HG03280 (cell line): Measurements from ENCODE around the gene ITGB1.
A peak's percentile ranks its signal among the peaks of the same experiment; 100 is the strongest.
"Not testable (repeated sequence)": the region's sequence is repeated elsewhere in the genome, so short reads cannot be mapped to it uniquely, and the experiment has no call there.

Experiments
- ATAC-seq: cut with Tn5 transposase; IDR thresholded peaks from one replicate; pipeline ENCODE4 v1.9.1; 2021; ENCODE audit warnings: mild to moderate bottlenecking, moderate library complexity; ENCODE audit not compliant: unreplicated experiment

Gene ITGB1

DNA sequence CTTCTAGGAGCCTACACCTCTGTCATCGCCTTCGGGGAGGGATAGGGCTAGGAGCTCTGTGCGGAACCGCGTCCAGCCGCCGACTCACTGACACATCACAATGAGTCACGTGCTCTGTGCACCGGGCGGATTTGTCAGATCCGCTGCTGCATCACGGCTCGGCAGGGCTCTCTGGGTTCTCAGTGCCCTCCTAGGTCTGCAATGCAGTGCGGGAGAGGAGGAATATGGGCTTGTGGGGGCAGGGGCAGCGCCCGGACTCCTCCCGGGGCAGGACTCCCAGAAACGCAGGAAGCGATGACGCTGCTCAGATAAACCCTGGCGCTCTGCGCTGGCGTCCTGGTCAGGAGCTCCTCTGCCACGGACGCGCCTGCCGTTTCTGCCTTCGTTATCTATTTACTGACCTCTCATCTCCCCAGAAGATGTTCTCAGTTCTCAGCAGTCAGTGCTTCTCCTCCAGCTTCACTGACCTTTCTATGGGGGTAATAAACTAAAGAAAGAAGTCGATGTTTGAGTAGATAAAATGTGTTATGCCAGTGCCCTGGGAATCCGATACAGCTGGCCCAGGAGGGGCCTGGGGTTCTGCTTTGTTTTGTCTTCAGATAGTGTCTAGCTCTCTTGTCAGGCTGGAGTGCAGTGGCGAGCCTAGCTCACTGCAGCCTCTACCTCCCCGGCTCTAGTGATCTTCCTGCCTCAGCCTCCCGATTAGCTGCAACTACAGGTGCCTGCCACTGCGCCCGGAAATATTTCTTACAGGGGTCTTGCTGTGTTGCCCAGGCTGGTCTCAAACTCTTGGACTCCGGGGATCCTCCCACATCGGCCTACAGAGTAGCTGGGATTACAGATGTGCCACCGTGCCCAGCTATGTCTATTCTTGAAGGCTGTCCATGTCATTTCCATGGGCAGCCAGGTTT, 22.8 kb upstream of the ITGB1 start:
- peak; percentile 96 for ATAC-seq

GRCh38 chr10:32980242-32980557, 22.2 kb upstream of the ITGB1 start:
- no peak for ATAC-seq

- ATAC-seq: not testable (repeated sequence)
Measured at GRCh38 chr10:32979719-32980118, 21.7 kb upstream of the ITGB1 start.

- no peak for ATAC-seq
Measured at GRCh38 chr10:32979041-32979440, 21.0 kb upstream of the ITGB1 start.

GRCh38 chr10:32977846-32978809, 20.1 kb upstream of the ITGB1 start:
- not testable (repeated sequence) for ATAC-seq

DNA sequence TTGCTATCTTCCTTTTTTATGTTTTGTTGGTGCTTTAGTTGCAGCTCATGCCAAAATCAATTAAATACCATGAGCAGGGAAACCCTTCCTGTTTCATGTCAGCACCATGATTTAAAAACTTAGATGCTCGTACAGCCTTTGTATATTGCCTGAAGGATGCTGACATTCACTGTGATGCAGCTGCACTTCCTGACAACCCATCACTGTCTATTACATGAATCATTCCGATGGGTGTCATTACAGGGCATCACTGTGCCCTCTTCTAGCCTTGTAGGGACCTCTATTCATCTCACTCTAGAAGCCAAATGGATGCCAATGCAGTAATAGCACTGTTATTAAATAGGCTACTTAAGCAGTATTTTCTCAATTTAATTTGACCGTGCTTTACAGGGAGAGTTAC, 18.3 kb upstream of the ITGB1 start:
- no peak for ATAC-seq

DNA sequence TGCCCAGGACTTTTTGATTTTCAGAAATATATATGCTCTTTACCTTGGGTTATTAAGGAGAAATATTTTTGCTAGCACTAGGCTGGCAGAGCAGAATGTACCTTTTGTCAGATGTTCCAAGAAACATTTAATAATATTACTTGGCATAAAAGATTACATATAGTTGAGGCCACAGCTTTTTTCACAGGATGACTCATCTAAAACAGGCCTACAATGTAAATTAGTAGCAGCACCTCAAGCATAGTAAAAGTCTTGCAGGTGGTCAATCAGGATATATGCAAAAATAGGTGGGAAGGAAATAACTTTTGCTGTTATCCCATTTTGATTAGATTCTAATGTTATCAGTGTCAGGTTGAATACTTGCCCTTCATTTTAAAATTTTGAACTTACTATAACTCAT, 14.9 kb upstream of the ITGB1 start:
- ATAC-seq: no peak

- ATAC-seq: no peak
Measured at GRCh38 chr10:32972460-32972859, 14.4 kb upstream of the ITGB1 start.

- ATAC-seq: no peak
Measured at GRCh38 chr10:32971536-32972091, 13.6 kb upstream of the ITGB1 start.

DNA sequence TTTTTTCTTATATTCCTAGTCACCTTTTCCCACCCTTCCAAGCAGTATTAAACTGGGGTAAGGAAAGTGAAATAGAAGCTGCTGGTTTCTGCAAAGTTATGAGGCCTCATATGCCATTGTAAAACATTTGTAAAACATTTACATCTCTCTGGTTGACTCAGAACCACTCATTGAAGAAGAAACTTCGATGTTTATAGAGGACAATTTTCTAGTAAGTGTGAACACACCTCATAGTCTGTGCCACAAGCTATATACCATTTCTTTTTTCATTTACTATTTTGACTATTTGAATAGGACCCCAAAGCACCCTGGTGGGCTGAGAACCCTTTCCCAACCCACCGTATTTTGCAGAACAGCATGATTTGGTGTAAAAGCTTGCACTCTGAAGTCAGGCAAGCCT, 12.9 kb upstream of the ITGB1 start:
- ATAC-seq: peak; percentile 52

DNA sequence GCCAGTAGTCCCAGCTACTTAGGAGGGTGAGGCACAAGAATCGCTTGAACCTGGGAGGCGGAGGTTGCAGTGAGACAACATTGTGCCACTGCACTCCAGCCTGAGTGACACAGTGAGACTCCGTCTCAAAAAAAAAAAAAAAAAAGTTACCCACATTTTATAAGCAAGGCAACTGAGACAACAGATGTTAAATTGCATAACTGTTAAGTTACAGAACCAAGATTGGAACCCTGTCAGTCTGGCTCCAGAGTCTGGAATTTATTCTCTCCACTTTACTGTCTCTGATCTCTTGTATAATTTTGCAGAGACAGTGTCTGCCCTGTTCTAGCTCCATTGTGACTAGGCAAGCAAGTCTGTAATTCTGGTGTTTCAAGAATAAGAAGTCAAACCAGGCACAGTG, 6.2 kb upstream of the ITGB1 start:
- no peak for ATAC-seq

DNA sequence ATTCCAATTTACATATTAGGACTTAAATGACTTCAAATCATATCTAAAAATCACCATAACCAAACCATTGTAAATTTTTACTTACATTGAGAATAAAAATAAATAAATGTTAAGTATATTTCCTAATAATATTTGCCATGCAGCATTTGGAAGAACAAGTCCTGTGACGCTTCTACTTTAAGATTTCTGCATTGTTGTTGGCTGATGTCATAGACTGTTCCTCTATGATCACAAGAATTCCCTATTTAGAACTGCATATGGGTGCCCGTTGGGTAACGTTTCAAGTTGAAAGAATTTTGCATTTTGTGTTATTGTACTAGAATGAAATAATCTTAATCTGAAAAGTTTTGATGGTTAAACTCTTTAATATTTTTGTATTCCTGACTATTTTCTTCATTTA, 5.1 kb upstream of the ITGB1 start:
- no peak for ATAC-seq

- no peak for ATAC-seq
Measured at GRCh38 chr10:32962521-32962920, 4.5 kb upstream of the ITGB1 start.

DNA sequence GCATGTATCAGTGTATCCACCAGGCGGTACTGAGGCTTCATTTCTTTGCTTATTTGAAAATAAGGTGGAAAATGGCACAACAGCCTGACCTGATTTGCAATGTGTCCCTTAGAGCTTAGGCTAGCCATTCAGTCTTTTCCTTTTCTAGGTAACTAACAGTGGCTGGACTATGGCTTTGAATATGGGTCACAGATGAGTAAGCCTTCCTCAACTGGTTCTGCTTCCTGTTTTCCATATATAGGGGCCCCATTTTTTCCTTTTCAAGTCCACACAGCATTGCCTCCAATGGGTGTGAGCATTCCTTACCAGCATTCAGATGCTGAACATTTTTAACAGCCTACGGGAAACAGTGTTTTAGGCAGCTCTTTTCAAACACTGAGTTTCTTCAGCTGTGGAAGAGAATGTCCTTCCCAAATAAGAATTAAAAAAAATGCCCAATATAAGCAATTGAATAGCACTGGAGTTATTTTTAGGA, 3.9 kb upstream of the ITGB1 start:
- no peak for ATAC-seq

- no peak for ATAC-seq
Measured at GRCh38 chr10:32961343-32961894, 3.4 kb upstream of the ITGB1 start.

GRCh38 chr10:32960022-32960421, 2.0 kb upstream of the ITGB1 start:
- ATAC-seq: no peak

DNA sequence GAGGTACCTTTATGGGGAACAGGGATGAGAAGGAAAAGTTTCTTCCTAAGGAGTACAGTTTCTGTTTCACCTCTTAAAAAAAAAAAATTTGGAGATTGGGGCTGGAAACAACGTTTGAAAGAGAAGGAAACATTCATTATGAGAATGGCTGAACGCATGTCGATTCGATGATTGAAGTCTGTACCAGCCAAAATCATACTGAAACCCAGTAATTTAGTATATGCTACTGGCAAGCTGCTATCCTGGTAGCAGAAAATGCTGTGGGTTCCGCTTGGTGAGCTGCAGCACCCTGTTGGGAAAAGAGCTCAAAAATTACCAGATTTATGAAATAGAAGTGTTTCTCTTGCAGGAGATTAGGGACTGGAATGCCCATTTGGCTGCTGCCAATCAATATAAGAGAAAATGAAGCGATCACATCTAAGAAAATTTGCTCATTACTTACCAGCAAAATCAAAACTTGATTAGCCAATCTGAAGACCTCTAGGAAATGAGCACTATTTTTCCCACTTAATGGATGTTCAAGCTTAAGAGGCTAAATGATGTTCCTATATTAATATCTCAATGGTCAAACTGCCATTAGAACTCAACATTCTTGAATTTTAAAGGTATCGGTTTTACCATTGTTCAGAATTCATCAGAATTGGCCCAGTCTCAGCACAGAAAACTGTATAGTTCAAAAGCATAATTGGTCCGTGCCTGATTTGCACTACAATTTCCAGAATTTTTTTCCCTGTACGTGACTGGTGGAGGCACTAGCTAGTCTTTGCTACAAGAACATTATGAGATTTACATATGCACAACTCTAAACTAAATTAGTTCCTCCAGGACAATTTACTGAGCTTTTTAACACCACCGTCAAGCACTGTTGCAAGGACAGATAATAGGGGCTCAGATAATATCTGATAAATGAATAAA, 1.2 kb upstream of the ITGB1 start:
- no peak for ATAC-seq

DNA sequence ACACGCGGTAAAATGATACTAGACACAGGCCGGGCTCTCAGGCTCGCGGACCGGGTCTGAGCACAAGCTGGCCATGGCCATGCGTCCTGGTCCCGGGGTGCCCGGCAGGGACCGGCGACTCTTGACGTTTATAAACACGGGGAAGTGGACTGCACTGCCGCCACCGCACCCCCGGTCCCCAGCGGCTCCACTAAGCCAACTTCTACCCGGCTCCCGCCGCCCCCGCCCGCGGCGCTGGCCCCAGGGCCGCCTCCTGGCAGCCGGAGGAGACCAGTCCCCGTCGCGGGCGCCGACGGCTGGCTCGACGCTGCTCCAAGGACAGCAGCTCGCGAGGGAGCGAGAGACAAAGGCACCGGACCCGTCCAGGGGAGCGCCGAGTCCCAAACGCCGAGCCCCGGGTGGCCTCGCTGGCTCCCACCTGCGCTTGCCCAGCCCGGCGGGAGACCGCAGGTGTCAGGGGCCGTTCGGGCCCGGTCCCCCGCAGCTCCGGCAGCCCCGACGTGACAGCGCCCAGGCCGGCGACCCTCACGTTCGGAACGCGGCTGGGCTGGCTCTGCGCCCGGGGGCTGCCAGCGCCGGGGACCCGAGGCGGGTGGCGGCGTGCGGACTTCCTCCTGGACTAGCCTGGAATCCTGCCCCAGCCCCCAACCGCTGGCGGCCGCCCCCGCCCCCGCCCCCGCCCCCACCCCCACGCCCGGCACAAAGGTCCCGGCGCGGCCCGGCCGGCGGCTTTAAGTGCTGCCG, 517 bp downstream of the ITGB1 start:
- ATAC-seq: peak; percentile 31
